Activated naive CD4-positive, alpha-beta T cell treated with anti-CD3 and anti-CD28 coated beads for 36 hours (primary cell): ENCODE measurements around the gene SIGLEC9. TPM values are rescaled to one million over a fixed set of nuclear protein-coding genes. Genes with fewer than 3 reads are reported as not detected.

Experiments used
- CTCF ChIA-PET: fragments of 350-600 bp; sonication (Branson Sonifier 250); formaldehyde crosslinking; loops from one replicate; lab custom pipeline; 2021; ENCODE audit warnings: antibody characterized with exemption; lab: Charles Lee
- DNase-seq: peaks from one replicate; pipeline ENCODE4 v3.0.0-alpha.2; 2020
- H3K27ac Mint-ChIP-seq: one replicate; pipeline ENCODE4 v1.8.0; 2021; ENCODE audit warnings: mild to moderate bottlenecking, mixed read lengths
- H3K27me3 Mint-ChIP-seq: one replicate; pipeline ENCODE4 v1.8.0; 2021; ENCODE audit warnings: low read depth, mixed read lengths
- H3K36me3 Mint-ChIP-seq: one replicate; pipeline ENCODE4 v1.8.0; 2021; ENCODE audit warnings: low read depth, mixed read lengths
- H3K4me1 Mint-ChIP-seq: one replicate; pipeline ENCODE4 v1.8.0; 2021; ENCODE audit warnings: low read depth, mixed read lengths
- H3K4me3 Mint-ChIP-seq: one replicate; pipeline ENCODE4 v1.8.0; 2021; ENCODE audit warnings: mild to moderate bottlenecking, moderate library complexity, mixed read lengths
- H3K9me3 Mint-ChIP-seq: one replicate; pipeline ENCODE4 v1.8.0; 2021; ENCODE audit warnings: mixed read lengths
- intact Hi-C: fragments of 100-400 bp; cut with micrococcal nuclease; formaldehyde crosslinking; loops from one replicate; pipeline ENCODE4 v1.15.1; 2023
- total RNA-seq, 2 experiments: library from RNA; stranded (reverse); gene quantifications; one replicate each; pipeline ENCODE4 v1.2.3, GENCODE V29; 2021

SIGLEC9 gene
- total RNA-seq, 2 experiments from 2014 or later = 1.7 to 1.9 TPM

DNA sequence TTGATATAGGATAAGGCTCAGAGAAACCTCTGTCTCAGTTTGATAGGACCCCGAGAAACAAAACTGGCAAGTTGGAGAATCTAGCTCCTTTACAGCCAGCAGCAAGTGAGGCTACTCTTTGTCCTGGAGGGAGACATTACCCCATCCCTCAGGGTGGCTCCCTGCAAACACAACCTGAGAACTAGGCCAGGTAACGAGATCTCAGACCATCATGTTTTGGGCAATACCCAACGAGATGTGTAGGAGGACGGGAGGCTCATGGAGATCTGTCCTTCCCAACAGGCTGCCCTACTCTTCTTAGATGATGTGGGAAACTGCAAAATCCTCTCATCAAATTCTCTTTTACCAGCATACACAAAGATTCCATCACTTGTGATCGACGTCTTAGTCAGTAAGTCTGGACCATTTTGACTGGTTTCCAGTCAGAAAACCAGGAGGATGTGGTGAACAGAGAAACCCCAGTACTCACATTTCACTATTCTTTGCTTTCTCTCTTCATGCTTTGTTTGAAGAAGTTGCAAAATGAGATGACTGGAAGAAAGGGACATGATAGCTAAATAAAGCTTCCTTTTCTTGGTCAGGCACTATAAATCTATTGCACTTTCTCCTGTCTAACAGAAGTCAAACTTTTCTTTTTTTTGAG lies 10.5 kb upstream of the SIGLEC9 start:
- intact Hi-C loops = loop anchor here (1.0 to 5.0 kb wide), 6 partner anchors 9 to 328 kb away; partner anchors contain the start of genes CLDND2 and ETFB
- Mint-ChIP-seq H3K4me3 (no peak overlapping the region), H3K27me3 (no peaks in the 10 kb centered on the region), H3K9me3 (no peaks in the 10 kb centered on the region), H3K27ac (no peak overlapping the region), H3K4me1 (peaks cover 27% of the 10 kb centered on the region), H3K36me3 (no peaks in the 10 kb centered on the region)
- CTCF ChIA-PET = interaction anchor here (1.5 kb wide), 1 partner anchor 44 kb away, joined by 5 read pairs; no protein-coding TSS in a partner anchor
- peak; percentile 61 for DNase-seq

DNA sequence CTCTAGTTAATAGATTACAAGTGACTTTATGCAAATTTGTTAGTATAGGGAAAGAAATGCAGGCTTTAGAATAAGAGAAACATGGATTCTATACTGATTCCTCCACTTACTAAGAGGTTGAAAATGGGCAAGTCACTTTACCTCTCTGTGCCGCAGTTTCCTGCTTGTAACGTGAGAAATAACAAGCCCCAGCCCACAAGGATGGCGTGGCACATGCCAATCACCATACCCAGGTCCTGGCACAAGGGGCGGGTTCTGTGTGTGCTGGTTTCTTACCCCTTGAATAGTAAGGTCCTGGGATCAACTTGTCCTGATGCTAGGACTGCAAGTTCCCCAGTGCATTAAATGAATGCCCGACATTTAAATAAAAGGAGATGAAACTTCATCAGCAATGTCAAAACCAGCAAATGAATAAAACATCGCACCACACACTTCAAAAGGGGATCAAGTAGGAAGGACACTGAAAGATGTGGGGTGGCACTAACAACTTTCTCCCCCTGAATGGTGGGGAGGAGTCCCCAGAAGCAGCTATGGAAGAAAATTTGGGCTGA lies 7.9 kb upstream of the SIGLEC9 start:
- H3K27ac Mint-ChIP-seq = peak overlapping the region; percentile 68
- CTCF ChIA-PET = no interaction called here
- no peak overlapping the region for H3K4me3 Mint-ChIP-seq
- peaks cover 2% of the 10 kb centered on the region for H3K36me3 Mint-ChIP-seq
- intact Hi-C loops = no loop called here
- H3K4me1 Mint-ChIP-seq = peaks cover 35% of the 10 kb centered on the region
- peak; percentile 55 for DNase-seq
- H3K9me3 Mint-ChIP-seq = no peaks in the 10 kb centered on the region
- H3K27me3 Mint-ChIP-seq = no peaks in the 10 kb centered on the region

DNA sequence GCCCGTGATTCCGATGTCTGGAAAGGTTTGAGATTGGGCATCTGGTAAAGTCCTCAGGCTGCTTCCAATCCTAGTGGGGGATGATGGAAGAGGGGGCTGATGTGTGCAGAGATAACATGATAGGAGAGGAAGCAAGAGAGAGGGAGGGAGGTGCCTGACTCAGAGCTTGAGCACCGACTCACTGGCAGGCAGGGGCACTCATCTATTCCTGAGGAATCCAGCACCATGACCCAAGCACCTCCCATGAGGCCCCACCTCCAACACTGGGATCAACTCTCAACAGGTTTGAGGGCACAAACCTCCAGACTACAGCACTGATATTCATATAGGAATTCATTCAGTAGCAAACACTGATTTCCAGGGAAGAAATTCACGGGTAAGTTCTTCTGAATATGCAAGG lies 5.6 kb upstream of the SIGLEC9 start:
- Mint-ChIP-seq H3K36me3 (peaks cover 2% of the 10 kb centered on the region), H3K27ac (no peak overlapping the region), H3K27me3 (no peaks in the 10 kb centered on the region), H3K4me1 (peaks cover 58% of the 10 kb centered on the region), H3K9me3 (no peaks in the 10 kb centered on the region), H3K4me3 (no peak overlapping the region)
- intact Hi-C loops = no loop called here
- no peak for DNase-seq
- CTCF ChIA-PET = no interaction called here

DNA sequence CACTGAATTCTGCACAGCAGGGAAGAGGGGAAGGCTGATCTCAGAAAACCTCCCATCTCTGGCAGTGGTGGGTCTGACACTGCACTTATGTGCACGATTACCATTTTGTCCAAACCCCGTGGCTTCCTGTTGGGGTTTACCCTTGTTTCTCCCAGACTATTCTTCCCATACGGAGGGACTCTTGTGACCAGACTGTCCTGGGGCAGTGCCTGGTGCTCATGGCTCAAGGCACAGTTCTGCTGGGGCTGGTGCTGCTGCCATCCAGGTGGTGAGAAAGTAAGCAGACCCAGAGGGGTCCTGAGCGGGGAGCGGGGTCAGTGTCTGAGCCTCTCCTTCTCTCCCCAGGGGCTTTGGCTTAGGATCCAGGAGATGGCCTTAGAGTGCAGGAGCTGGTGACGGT lies 5.1 kb upstream of the SIGLEC9 start:
- no peaks in the 10 kb centered on the region for H3K9me3 Mint-ChIP-seq
- CTCF ChIA-PET = interaction anchor here (1.0 kb wide), 1 partner anchor 39 kb away, joined by 4 read pairs; no protein-coding TSS in a partner anchor
- peaks cover 2% of the 10 kb centered on the region for H3K36me3 Mint-ChIP-seq
- H3K27ac Mint-ChIP-seq = no peak overlapping the region
- no peak overlapping the region for H3K4me3 Mint-ChIP-seq
- intact Hi-C loops = no loop called here
- H3K4me1 Mint-ChIP-seq = peaks cover 63% of the 10 kb centered on the region
- no peaks in the 10 kb centered on the region for H3K27me3 Mint-ChIP-seq
- no peak for DNase-seq

DNA sequence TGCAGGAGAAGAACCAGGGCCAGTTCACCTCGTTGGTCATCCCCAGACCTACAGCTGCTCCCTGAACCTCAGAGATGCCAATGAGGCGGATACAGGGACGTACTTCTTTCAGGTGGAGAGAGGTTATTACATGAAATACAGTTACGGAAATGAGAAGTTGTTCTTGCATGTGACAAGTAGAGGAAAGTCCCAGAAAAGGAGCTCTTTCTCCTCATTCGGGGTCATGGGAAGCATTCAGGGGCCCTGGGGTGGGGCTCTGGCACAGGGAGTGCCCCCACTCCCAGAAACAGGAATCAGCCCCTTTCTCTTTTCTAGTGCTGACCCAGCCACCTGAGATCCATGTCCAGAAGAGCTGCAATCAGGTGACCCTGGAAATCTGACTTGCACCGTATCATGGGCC lies 4.5 kb upstream of the SIGLEC9 start:
- no peak overlapping the region for H3K4me3 Mint-ChIP-seq
- no peak overlapping the region for H3K27ac Mint-ChIP-seq
- no peaks in the 10 kb centered on the region for H3K27me3 Mint-ChIP-seq
- intact Hi-C loops = no loop called here
- no peaks in the 10 kb centered on the region for H3K9me3 Mint-ChIP-seq
- peaks cover 2% of the 10 kb centered on the region for H3K36me3 Mint-ChIP-seq
- DNase-seq = no peak
- H3K4me1 Mint-ChIP-seq = peaks cover 69% of the 10 kb centered on the region
- CTCF ChIA-PET = interaction anchor here (0.6 to 1.0 kb wide), 2 partner anchors 38 to 559 kb away, joined by 4 to 6 read pairs; no protein-coding TSS in a partner anchor

DNA sequence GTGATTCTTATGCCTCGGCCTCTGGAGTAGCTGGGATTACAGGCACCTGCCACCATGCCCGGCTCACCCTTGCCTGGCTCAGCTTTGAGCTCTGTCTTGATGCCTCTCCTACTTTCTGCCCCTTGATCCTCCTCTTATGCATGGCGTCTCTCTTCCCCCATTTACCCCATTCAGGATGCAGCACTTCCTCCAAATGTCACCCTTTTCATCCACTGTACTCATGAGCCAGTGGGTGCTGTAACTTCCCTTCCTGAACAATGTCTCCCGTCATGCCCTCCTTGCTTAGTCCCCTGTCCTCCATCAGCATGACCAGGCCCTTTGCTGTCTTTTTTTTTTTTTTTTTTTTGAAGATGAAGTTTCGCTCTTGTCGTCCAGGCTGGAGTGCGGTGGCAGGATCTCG lies 3.4 kb upstream of the SIGLEC9 start:
- Mint-ChIP-seq H3K4me1 (peaks cover 67% of the 10 kb centered on the region), H3K27ac (peak overlapping the region; percentile 4), H3K4me3 (no peak overlapping the region), H3K27me3 (no peaks in the 10 kb centered on the region), H3K9me3 (no peaks in the 10 kb centered on the region), H3K36me3 (peaks cover 2% of the 10 kb centered on the region)
- intact Hi-C loops = no loop called here
- no peak for DNase-seq
- CTCF ChIA-PET = no interaction called here

DNA sequence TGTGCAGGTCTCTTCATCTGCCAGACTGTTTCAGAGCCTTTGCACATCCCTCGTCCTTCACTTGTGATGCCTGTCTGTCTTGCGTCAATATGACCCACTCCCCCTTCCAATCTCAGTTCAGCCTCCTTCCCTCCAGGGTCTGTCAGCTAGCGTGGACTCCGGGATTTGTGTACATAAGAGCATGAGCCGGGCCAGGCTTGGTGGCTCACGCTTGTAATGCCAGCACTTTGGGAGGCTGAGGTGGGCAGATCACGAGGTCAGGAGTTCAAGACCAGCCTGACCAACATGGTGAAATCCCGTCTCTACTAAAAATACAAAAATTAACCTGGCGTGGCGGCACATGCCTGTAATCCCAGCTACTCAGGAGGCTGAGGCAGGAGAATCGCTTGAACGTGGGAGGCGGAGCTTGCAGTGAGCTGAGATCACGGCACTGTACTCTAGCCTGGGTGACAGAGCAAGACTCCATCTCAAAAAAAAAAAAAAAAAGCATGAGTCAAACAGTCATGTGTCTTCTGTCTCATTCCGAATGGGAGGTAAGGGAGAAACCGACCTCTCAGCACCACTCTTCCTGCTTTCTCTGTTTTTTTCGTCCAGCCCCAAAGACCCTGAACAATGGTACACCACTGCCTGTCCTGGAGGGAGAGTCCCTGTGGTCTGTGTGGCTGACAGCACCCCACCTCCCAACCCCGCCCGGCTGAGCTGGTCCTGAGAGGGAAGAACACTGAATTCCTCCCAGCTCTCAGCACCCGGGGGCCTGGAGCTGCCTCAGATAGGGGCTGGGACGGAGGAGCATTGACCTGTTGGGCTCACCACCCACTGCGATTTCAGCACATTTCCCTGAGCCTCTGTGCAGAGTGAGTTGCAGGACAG lies 2.4 kb upstream of the SIGLEC9 start:
- CTCF ChIA-PET = no interaction called here
- H3K4me1 Mint-ChIP-seq = peaks cover 67% of the 10 kb centered on the region
- no peaks in the 10 kb centered on the region for H3K27me3 Mint-ChIP-seq
- peak overlapping the region; percentile 54 for H3K4me3 Mint-ChIP-seq
- peaks cover 2% of the 10 kb centered on the region for H3K36me3 Mint-ChIP-seq
- intact Hi-C loops = no loop called here
- H3K9me3 Mint-ChIP-seq = no peaks in the 10 kb centered on the region
- peak overlapping the region; percentile 11 for H3K27ac Mint-ChIP-seq
- no peak for DNase-seq

DNA sequence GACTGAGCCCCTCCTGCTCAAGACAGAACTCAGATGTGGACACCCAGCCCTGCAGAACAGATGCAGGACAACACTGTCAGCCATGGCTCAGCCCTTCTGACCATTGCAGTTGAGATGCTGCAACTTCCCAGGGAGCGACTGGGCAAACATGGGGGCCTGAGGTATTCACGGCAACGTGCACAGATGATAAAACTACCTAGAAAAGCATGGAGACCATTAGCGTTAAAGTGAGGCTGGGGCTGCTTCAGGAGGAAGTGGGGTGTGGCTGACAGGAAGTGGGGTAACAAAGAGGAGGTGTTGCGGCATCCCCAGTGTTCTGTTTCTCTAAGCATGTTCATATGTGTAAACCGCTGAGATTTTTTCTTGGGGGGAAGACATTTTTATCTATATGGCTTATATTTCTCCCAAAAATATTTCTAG lies 1.3 kb upstream of the SIGLEC9 start:
- Mint-ChIP-seq H3K4me3 (peak overlapping the region; percentile 54), H3K9me3 (no peaks in the 10 kb centered on the region), H3K36me3 (peaks cover 2% of the 10 kb centered on the region), H3K27ac (peak overlapping the region; percentile 86), H3K27me3 (no peaks in the 10 kb centered on the region), H3K4me1 (peaks cover 75% of the 10 kb centered on the region)
- DNase-seq = peak; percentile 82
- CTCF ChIA-PET = no interaction called here
- intact Hi-C loops = loop anchor here (1.0 kb wide), 1 partner anchor 9 kb away; no protein-coding TSS in a partner anchor

DNA sequence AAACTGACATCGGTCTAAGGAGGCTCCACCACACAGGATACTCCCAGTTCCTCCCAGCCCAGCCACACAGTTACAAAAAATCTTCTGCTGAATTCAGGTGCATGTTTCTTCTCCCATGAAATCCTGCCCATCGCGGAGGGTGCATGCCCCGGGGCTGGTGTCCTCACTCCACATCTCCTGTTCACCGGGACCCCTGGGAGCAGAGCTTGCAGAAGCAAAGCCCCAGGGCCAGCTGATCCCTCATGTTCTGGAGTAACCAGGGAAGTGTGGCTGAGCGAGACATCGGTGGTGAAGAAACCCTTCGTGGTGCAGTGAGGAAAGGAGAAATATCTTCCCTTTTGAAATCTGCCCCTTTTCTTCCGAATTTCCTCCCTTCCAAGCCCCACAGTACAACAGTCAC lies 904 bp upstream of the SIGLEC9 start:
- Mint-ChIP-seq H3K27me3 (no peaks in the 10 kb centered on the region), H3K4me1 (peaks cover 79% of the 10 kb centered on the region), H3K36me3 (peaks cover 2% of the 10 kb centered on the region), H3K4me3 (peak overlapping the region; percentile 54), H3K9me3 (no peaks in the 10 kb centered on the region), H3K27ac (peak overlapping the region; percentile 86)
- DNase-seq = no peak
- intact Hi-C loops = loop anchor here (1.0 kb wide), 1 partner anchor 10 kb away; no protein-coding TSS in a partner anchor
- CTCF ChIA-PET = no interaction called here

DNA sequence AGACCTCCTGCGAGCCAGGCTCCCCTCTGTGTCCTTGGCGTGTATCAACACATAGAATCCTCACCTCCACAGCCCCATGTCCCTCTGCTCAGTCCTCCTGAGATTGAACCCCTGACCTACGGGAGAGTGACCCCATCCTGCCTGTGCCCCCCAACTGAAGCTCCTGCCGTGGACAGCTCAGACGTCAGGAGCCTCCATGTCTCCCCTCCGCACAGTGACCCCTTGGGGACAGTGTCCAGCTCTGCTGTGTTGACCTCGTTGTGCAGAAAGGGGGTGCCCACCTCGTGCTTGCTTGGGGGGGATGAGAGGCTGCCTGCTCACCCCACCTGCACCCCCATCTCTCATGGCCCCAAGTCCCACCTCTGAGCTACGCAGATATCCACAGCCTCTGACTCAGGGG lies 490 bp upstream of the SIGLEC9 start:
- DNase-seq = no peak
- CTCF ChIA-PET = interaction anchor here (1.5 kb wide), 1 partner anchor 32 kb away, joined by 3 read pairs; no protein-coding TSS in a partner anchor
- peak overlapping the region; percentile 54 for H3K4me3 Mint-ChIP-seq
- peaks cover 2% of the 10 kb centered on the region for H3K36me3 Mint-ChIP-seq
- H3K27ac Mint-ChIP-seq = peak overlapping the region; percentile 86
- no peaks in the 10 kb centered on the region for H3K27me3 Mint-ChIP-seq
- H3K4me1 Mint-ChIP-seq = peaks cover 79% of the 10 kb centered on the region
- H3K9me3 Mint-ChIP-seq = no peaks in the 10 kb centered on the region
- intact Hi-C loops = no loop called here

DNA sequence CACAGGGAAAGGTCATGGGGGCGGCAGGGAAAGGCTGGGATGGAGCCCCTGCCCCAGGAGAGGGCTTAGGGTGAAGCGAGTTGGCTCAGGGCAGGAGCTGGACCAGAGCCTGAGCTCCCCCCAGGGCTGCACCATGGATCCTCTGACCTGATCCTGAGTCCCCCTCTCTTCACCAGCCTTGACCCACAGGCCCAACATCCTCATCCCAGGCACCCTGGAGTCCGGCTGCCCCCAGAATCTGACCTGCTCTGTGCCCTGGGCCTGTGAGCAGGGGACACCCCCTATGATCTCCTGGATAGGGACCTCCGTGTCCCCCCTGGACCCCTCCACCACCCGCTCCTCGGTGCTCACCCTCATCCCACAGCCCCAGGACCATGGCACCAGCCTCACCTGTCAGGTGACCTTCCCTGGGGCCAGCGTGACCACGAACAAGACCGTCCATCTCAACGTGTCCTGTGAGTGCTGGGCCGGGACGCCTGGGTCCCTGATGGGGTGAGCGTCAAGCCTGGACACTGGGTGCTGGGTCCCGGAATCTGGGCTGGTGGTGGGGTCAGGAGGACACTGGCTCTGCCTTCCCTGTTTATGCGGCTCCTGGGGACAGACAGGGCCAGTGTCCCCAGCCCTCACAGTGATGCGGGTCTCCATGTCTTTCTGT lies 842 bp downstream of the SIGLEC9 start:
- Mint-ChIP-seq H3K27ac (peak overlapping the region; percentile 86), H3K36me3 (peaks cover 2% of the 10 kb centered on the region), H3K27me3 (no peaks in the 10 kb centered on the region), H3K9me3 (no peaks in the 10 kb centered on the region), H3K4me3 (no peak overlapping the region), H3K4me1 (peaks cover 84% of the 10 kb centered on the region)
- intact Hi-C loops = no loop called here
- CTCF ChIA-PET = interaction anchor here (1.5 kb wide), 1 partner anchor 31 kb away, joined by 3 read pairs; no protein-coding TSS in a partner anchor
- DNase-seq = no peak

DNA sequence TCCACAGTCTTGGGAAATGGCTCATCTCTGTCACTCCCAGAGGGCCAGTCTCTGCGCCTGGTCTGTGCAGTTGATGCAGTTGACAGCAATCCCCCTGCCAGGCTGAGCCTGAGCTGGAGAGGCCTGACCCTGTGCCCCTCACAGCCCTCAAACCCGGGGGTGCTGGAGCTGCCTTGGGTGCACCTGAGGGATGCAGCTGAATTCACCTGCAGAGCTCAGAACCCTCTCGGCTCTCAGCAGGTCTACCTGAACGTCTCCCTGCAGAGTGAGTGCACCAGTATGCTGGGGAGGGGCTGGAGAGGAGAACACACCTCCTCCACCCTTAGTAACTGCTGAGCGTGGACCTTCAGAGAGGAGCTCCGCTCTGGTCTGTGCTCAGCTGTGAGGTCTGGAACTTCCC lies 2.3 kb downstream of the SIGLEC9 start:
- CTCF ChIA-PET = no interaction called here
- Mint-ChIP-seq H3K4me3 (no peak overlapping the region), H3K36me3 (no peaks in the 10 kb centered on the region), H3K27ac (no peak overlapping the region), H3K4me1 (peaks cover 90% of the 10 kb centered on the region), H3K27me3 (no peaks in the 10 kb centered on the region), H3K9me3 (no peaks in the 10 kb centered on the region)
- no peak for DNase-seq
- intact Hi-C loops = no loop called here
